K562 (cell line): ENCODE results near the gene CCDC183. TPM values are rescaled to one million over a fixed set of nuclear protein-coding genes. Genes with fewer than 3 reads are reported as not detected.

Source experiments
- ASH1L ChIP-seq: fragments of 450-650 bp; IDR thresholded peaks from 2 replicates; pipeline ENCODE4 v1.6.1; 2018; ENCODE audit warnings: borderline replicate concordance, mild to moderate bottlenecking, low read depth; ENCODE audit not compliant: partially characterized antibody
- BCOR ChIP-seq: fragments of 450-650 bp; IDR thresholded peaks from 2 replicates; pipeline ENCODE4 v1.6.1; 2016
- CBX2 ChIP-seq: fragments of 200-600 bp; sonication (generic); IDR thresholded peaks from one replicate; pipeline ENCODE4 v1.6.1; 2012; ENCODE audit warnings: mild to moderate bottlenecking, low read length, inconsistent platforms; ENCODE audit not compliant: insufficient read depth, poor library complexity, severe bottlenecking
- CREBBP ChIP-seq: IDR thresholded peaks from one replicate; pipeline ENCODE4 v1.6.1; 2012; ENCODE audit warnings: low read depth, mild to moderate bottlenecking, control low read depth, inconsistent platforms, low read length
- ELK3 ChIP-seq: fragments of 450-650 bp; formaldehyde crosslinking; IDR thresholded peaks from 2 replicates; pipeline ENCODE4 v1.4.0; 2020; ENCODE audit warnings: mild to moderate bottlenecking
- GTF2E2 ChIP-seq: fragments of 200-800 bp; sonication (Bioruptor generic); IDR thresholded peaks from 2 replicates; pipeline ENCODE4 v1.6.1; 2016; ENCODE audit warnings: missing genetic modification characterization, missing compliant biosample characterization
- PML ChIP-seq: IDR thresholded peaks from 2 replicates; pipeline ENCODE4 v1.6.1; 2012; ENCODE audit warnings: low read length, inconsistent platforms
- POLR2A ChIP-seq: fragments of 450-650 bp; conservative IDR thresholded peaks from 2 replicates; pipeline ENCODE4 v1.6.1; 2016
- RBM17 ChIP-seq: fragments of 200-400 bp; formaldehyde crosslinking; IDR thresholded peaks from 2 replicates; pipeline ENCODE4 v1.6.1; 2017; ENCODE audit warnings: low read depth, mild to moderate bottlenecking, low read length, borderline replicate concordance
- SAP30 ChIP-seq: fragments of 200-600 bp; sonication (generic); IDR thresholded peaks from 2 replicates; pipeline ENCODE4 v1.6.1; 2012; ENCODE audit warnings: borderline replicate concordance, low read depth, mild to moderate bottlenecking, moderate library complexity, low read length, control low read depth, inconsistent platforms; ENCODE audit not compliant: insufficient read depth, poor library complexity, severe bottlenecking
- THAP7 ChIP-seq: fragments of 250-450 bp; sonication (Bioruptor Pico); IDR thresholded peaks from 2 replicates; pipeline ENCODE4 v1.5.0; 2021
- polyA plus RNA-seq, 8 experiments: library from polyadenylated mRNA; depleted of rRNA in 4 of 8; stranded (reverse) in 5 of 8; unstranded in 3 of 8; fragments of >200 nt; fragmentation: Nextera tagmentation in 2 of 8; fragmentation: Illumina TruSeq in 1 of 8; extraction: Ambion mirVana in 2 of 8; extraction: Trizol in 1 of 8; gene quantifications; 2 replicates each; pipeline versions ENCODE4 v1.2.1 to v1.2.3, GENCODE V29; 2011 to 2014; ENCODE audit warnings: inconsistent platforms in 1 of 8, missing spikeins in 1 of 8
- total RNA-seq, 7 experiments: library from RNA; depleted of rRNA in 6 of 7; stranded (reverse); fragments of >200 nt in 6 of 7; fragmentation: Illumina TruSeq in 2 of 7; extraction: Trizol in 2 of 7; gene quantifications; 2 replicates each; pipeline versions ENCODE4 v1.2.1 to v1.2.3, GENCODE V29; 2011 to 2021; ENCODE audit warnings: low replicate concordance in 1 of 7
- TF ChIP-seq, protein P1 (sequence below), 2 experiments: fragments of 450-650 bp; formaldehyde crosslinking in 1 of 2; IDR thresholded peaks; 2 replicates each; pipeline versions ENCODE4 v1.4.0 to v1.6.1; 2014 to 2020; ENCODE audit warnings: mild to moderate bottlenecking in 2 of 2, borderline replicate concordance in 1 of 2, low read depth in 1 of 2
- TF ChIP-seq, protein P2 (sequence below): sonication (generic); formaldehyde crosslinking; IDR thresholded peaks from 2 replicates; pipeline ENCODE4 v1.9.0; 2022; ENCODE audit warnings: mild to moderate bottlenecking, missing genetic modification reagents

The CCDC183 gene
- total and polyA plus RNA-seq, 9 of the 15 experiments (the other 6 are each of a cell fraction or from before 2014, with no cell fraction given), result 0.21 to 0.60 (median 0.29) TPM; not detected in 4

GRCh38 chr9:136790640-136791515 is 5.3 kb upstream of the CCDC183 start, which contains the start of gene TMEM141 (continued):
- TF ChIP-seq, protein P1, sequence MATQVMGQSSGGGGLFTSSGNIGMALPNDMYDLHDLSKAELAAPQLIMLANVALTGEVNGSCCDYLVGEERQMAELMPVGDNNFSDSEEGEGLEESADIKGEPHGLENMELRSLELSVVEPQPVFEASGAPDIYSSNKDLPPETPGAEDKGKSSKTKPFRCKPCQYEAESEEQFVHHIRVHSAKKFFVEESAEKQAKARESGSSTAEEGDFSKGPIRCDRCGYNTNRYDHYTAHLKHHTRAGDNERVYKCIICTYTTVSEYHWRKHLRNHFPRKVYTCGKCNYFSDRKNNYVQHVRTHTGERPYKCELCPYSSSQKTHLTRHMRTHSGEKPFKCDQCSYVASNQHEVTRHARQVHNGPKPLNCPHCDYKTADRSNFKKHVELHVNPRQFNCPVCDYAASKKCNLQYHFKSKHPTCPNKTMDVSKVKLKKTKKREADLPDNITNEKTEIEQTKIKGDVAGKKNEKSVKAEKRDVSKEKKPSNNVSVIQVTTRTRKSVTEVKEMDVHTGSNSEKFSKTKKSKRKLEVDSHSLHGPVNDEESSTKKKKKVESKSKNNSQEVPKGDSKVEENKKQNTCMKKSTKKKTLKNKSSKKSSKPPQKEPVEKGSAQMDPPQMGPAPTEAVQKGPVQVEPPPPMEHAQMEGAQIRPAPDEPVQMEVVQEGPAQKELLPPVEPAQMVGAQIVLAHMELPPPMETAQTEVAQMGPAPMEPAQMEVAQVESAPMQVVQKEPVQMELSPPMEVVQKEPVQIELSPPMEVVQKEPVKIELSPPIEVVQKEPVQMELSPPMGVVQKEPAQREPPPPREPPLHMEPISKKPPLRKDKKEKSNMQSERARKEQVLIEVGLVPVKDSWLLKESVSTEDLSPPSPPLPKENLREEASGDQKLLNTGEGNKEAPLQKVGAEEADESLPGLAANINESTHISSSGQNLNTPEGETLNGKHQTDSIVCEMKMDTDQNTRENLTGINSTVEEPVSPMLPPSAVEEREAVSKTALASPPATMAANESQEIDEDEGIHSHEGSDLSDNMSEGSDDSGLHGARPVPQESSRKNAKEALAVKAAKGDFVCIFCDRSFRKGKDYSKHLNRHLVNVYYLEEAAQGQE (IDR thresholded peaks at IDR 0.05; ENCODE audit: borderline replicate concordance), result peak; percentile 97
- TF ChIP-seq, protein P1 (CRISPR knock-in tag; IDR thresholded peaks at IDR 0.05; ENCODE audit: low read depth), result no peak
- TF ChIP-seq, protein P2, sequence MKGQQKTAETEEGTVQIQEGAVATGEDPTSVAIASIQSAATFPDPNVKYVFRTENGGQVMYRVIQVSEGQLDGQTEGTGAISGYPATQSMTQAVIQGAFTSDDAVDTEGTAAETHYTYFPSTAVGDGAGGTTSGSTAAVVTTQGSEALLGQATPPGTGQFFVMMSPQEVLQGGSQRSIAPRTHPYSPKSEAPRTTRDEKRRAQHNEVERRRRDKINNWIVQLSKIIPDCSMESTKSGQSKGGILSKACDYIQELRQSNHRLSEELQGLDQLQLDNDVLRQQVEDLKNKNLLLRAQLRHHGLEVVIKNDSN (CRISPR knock-in tag), result peak; percentile 37; the same call in 1 of the 2 replicates
- no peak for TF ChIP-seq GTF2E2 (tag)
- no peak for TF ChIP-seq THAP7 (CRISPR knock-in tag)
- TF ChIP-seq BCOR, result no peak
- no peak for TF ChIP-seq CBX2
- no peak for TF ChIP-seq ASH1L
- TF ChIP-seq SAP30, result no peak
- no peak for TF ChIP-seq ELK3 (CRISPR knock-in tag)
- TF ChIP-seq RBM17, result no peak
- peak; percentile 74 for TF ChIP-seq POLR2A
- no peak; the same call in 1 of the 2 replicates for TF ChIP-seq PML
- TF ChIP-seq CREBBP, result no peak
